Muscle of leg (tissue), 11 donors: ENCODE data around the gene ZFYVE27. TPM values are rescaled to one million over a fixed set of nuclear protein-coding genes. Genes with fewer than 3 reads are reported as not detected.

ENCODE experiments used
- DNase-seq: peaks from one replicate; pipeline ENCODE4 v3.0.0; 2013
- H3K27ac ChIP-seq: one replicate; pipeline ENCODE4 v1.5.1; 2013; ENCODE audit warnings: mild to moderate bottlenecking, low read length, control low read depth
- H3K27me3 ChIP-seq: one replicate; pipeline ENCODE4 v1.6.1; 2013; ENCODE audit warnings: low read length; ENCODE audit not compliant: control insufficient read depth, insufficient read depth
- H3K36me3 ChIP-seq: one replicate; pipeline ENCODE4 v1.6.1; 2013; ENCODE audit warnings: low read length; ENCODE audit not compliant: control insufficient read depth, insufficient read depth
- H3K4me1 ChIP-seq: one replicate; pipeline ENCODE4 v1.6.1; 2013; ENCODE audit warnings: low read length; ENCODE audit not compliant: control insufficient read depth, insufficient read depth
- H3K4me3 ChIP-seq: one replicate; pipeline ENCODE4 v1.5.1; 2013; ENCODE audit warnings: low read length, control low read depth
- H3K9me3 ChIP-seq: replicated peaks from 2 replicates; pipeline ENCODE4 v1.6.1; 2013; ENCODE audit warnings: low read depth, low read length; ENCODE audit not compliant: control insufficient read depth
- WGBS: methylation state at CpG from one replicate; pipeline ENCODE4 v1.1.5; 2013; ENCODE audit warnings: missing lambda C conversion rate; ENCODE audit not compliant: insufficient coverage; 5-methylcytosine and 5-hydroxymethylcytosine counted together
- polyA plus RNA-seq, 8 donors: library from polyadenylated mRNA; unstranded; fragments of 120-200 nt; gene quantifications; one replicate each; pipeline versions ENCODE4 v1.2.1 to v1.2.3, GENCODE V29; 2013; ENCODE audit warnings: inconsistent platforms in 1 of 8, low replicate concordance in 1 of 8; ENCODE audit not compliant: insufficient read length in 8 of 8, insufficient read depth in 1 of 8
- total RNA-seq: library from RNA; stranded (reverse); fragments of 120-200 nt; gene quantifications from one replicate; pipeline ENCODE4 v1.2.4, GENCODE V29; 2013

Gene ZFYVE27
- total and polyA plus RNA-seq, 9 donors = 9.3 to 19.8 (median 12.4) TPM

GRCh38 chr10:97762056-97762455 is 25.1 kb downstream of the ZFYVE27 start:
- WGBS = 82% methylated on average over 10 of the region's 10 CpGs

GRCh38 chr10:97762816-97763215 is 25.9 kb downstream of the ZFYVE27 start:
- Histone ChIP-seq H3K36me3 (peaks cover 32% of the 10 kb centered on the region), H3K4me1 (peaks cover 32% of the 10 kb centered on the region), H3K9me3 (no peaks in the 10 kb centered on the region), H3K4me3 (no peak overlapping the region), H3K27ac (no peak overlapping the region), H3K27me3 (no peaks in the 10 kb centered on the region)
- DNase-seq = no peak
- WGBS = 47% methylated on average over 4 of the region's 5 CpGs

More at GRCh38 chr10:97762056-97762455, 25.1 kb downstream of the ZFYVE27 start:
- H3K27ac ChIP-seq = no peak overlapping the region
- H3K27me3 ChIP-seq = no peaks in the 10 kb centered on the region
- H3K4me1 ChIP-seq = peaks cover 32% of the 10 kb centered on the region
- H3K9me3 ChIP-seq = no peaks in the 10 kb centered on the region
- no peak overlapping the region for H3K4me3 ChIP-seq
- peaks cover 39% of the 10 kb centered on the region for H3K36me3 ChIP-seq
- DNase-seq = no peak

- Histone ChIP-seq H3K9me3 (no peaks in the 10 kb centered on the region), H3K4me1 (peaks cover 32% of the 10 kb centered on the region), H3K27ac (no peak overlapping the region), H3K27me3 (no peaks in the 10 kb centered on the region), H3K4me3 (no peak overlapping the region), H3K36me3 (peaks cover 31% of the 10 kb centered on the region)
- DNase-seq = no peak
- no CpG with 5 or more reads among the region's 2 CpGs for WGBS
These were observed 26.5 kb downstream of the ZFYVE27 start for GRCh38 chr10:97763411-97763810.

GRCh38 chr10:97763947-97764346 is 27.0 kb downstream of the ZFYVE27 start:
- 80% methylated on average over 1 of the region's 3 CpGs for WGBS
- peaks cover 32% of the 10 kb centered on the region for H3K4me1 ChIP-seq
- H3K36me3 ChIP-seq = peaks cover 30% of the 10 kb centered on the region
- no peak for DNase-seq
- no peak overlapping the region for H3K27ac ChIP-seq
- H3K27me3 ChIP-seq = no peaks in the 10 kb centered on the region
- H3K4me3 ChIP-seq = no peak overlapping the region
- H3K9me3 ChIP-seq = no peaks in the 10 kb centered on the region

- Histone ChIP-seq H3K36me3 (peaks cover 24% of the 10 kb centered on the region), H3K4me3 (no peak overlapping the region), H3K9me3 (no peaks in the 10 kb centered on the region), H3K27me3 (peaks cover 5% of the 10 kb centered on the region), H3K4me1 (peaks cover 32% of the 10 kb centered on the region), H3K27ac (peak overlapping the region; percentile 42)
- DNase-seq = peak; percentile 20
- WGBS = no CpG with 5 or more reads among the region's 7 CpGs
These were observed 27.6 kb downstream of the ZFYVE27 start for GRCh38 chr10:97764519-97764931.

- Histone ChIP-seq H3K4me3 (no peak overlapping the region), H3K9me3 (no peaks in the 10 kb centered on the region), H3K27me3 (peaks cover 12% of the 10 kb centered on the region), H3K36me3 (peaks cover 18% of the 10 kb centered on the region), H3K27ac (peak overlapping the region; percentile 42), H3K4me1 (peaks cover 32% of the 10 kb centered on the region)
- WGBS = 48% methylated on average over 15 of the region's 15 CpGs
- DNase-seq = peak; percentile 57
These were observed 28.3 kb downstream of the ZFYVE27 start for GRCh38 chr10:97765201-97765600.

GRCh38 chr10:97766106-97766810 is 29.3 kb downstream of the ZFYVE27 start:
- 96% methylated on average over 7 of the region's 13 CpGs for WGBS
- peaks cover 23% of the 10 kb centered on the region for H3K27me3 ChIP-seq
- no peak for DNase-seq
- no peak overlapping the region for H3K4me3 ChIP-seq
- peaks cover 7% of the 10 kb centered on the region for H3K36me3 ChIP-seq
- H3K4me1 ChIP-seq = peaks cover 35% of the 10 kb centered on the region
- H3K9me3 ChIP-seq = no peaks in the 10 kb centered on the region
- H3K27ac ChIP-seq = no peak overlapping the region

GRCh38 chr10:97766996-97767924 is 30.3 kb downstream of the ZFYVE27 start:
- no peak for DNase-seq
- H3K4me1 ChIP-seq = peaks cover 37% of the 10 kb centered on the region
- H3K27me3 ChIP-seq = peaks cover 30% of the 10 kb centered on the region
- H3K9me3 ChIP-seq = no peaks in the 10 kb centered on the region
- peaks cover 2% of the 10 kb centered on the region for H3K36me3 ChIP-seq
- H3K4me3 ChIP-seq = no peak overlapping the region
- no peak overlapping the region for H3K27ac ChIP-seq
- WGBS = 80% methylated on average over 16 of the region's 22 CpGs

GRCh38 chr10:97768322-97769315 is 31.7 kb downstream of the ZFYVE27 start:
- no peak overlapping the region for H3K27ac ChIP-seq
- no peak for DNase-seq
- peaks cover 43% of the 10 kb centered on the region for H3K27me3 ChIP-seq
- no peaks in the 10 kb centered on the region for H3K9me3 ChIP-seq
- no peak overlapping the region for H3K4me3 ChIP-seq
- H3K36me3 ChIP-seq = no peaks in the 10 kb centered on the region
- 85% methylated on average over 6 of the region's 9 CpGs for WGBS
- H3K4me1 ChIP-seq = peaks cover 24% of the 10 kb centered on the region
